Ishikawa (cell line): ENCODE results near the gene FAM219A.

Experiments used
- CEBPB ChIP-seq: IDR thresholded peaks from 2 replicates; pipeline ENCODE4 v1.6.1; 2012
- CREB1 ChIP-seq: IDR thresholded peaks from 2 replicates; pipeline ENCODE4 v1.6.1; 2012; ENCODE audit warnings: low read depth
- EGR1 ChIP-seq: IDR thresholded peaks from 2 replicates; pipeline ENCODE4 v1.6.1; 2012
- EP300 ChIP-seq: IDR thresholded peaks from 2 replicates; pipeline ENCODE4 v1.6.1; 2012; ENCODE audit warnings: borderline replicate concordance
- FOXM1 ChIP-seq: IDR thresholded peaks from 2 replicates; pipeline ENCODE4 v1.6.1; 2012; ENCODE audit warnings: low read depth, borderline replicate concordance
- NFIC ChIP-seq: IDR thresholded peaks from 2 replicates; pipeline ENCODE4 v1.6.1; 2012
- RAD21 ChIP-seq: IDR thresholded peaks from 2 replicates; pipeline ENCODE4 v1.6.1; 2012; ENCODE audit warnings: low read depth
- TAF1 ChIP-seq: IDR thresholded peaks from 2 replicates; pipeline ENCODE4 v1.6.1; 2012; ENCODE audit warnings: low read depth, mild to moderate bottlenecking
- TCF12 ChIP-seq: IDR thresholded peaks from 2 replicates; pipeline ENCODE4 v1.6.1; 2012; ENCODE audit warnings: low read depth
- TEAD4 ChIP-seq: IDR thresholded peaks from 2 replicates; pipeline ENCODE4 v1.6.1; 2012
- YY1 ChIP-seq: IDR thresholded peaks from 2 replicates; pipeline ENCODE4 v1.6.1; 2012; ENCODE audit warnings: low read depth
- ZBTB7A ChIP-seq: IDR thresholded peaks from 2 replicates; pipeline ENCODE4 v1.6.1; 2012; ENCODE audit warnings: low read depth
- TF ChIP-seq, protein P1 (sequence below): IDR thresholded peaks from 2 replicates; pipeline ENCODE4 v1.6.1; 2012
- TF ChIP-seq, protein P2 (sequence below): IDR thresholded peaks from 2 replicates; pipeline ENCODE4 v1.6.1; 2012
- TF ChIP-seq, protein P3 (sequence below): IDR thresholded peaks from 2 replicates; pipeline ENCODE4 v1.6.1; 2012; ENCODE audit warnings: low read depth, mild to moderate bottlenecking

Gene FAM219A

DNA sequence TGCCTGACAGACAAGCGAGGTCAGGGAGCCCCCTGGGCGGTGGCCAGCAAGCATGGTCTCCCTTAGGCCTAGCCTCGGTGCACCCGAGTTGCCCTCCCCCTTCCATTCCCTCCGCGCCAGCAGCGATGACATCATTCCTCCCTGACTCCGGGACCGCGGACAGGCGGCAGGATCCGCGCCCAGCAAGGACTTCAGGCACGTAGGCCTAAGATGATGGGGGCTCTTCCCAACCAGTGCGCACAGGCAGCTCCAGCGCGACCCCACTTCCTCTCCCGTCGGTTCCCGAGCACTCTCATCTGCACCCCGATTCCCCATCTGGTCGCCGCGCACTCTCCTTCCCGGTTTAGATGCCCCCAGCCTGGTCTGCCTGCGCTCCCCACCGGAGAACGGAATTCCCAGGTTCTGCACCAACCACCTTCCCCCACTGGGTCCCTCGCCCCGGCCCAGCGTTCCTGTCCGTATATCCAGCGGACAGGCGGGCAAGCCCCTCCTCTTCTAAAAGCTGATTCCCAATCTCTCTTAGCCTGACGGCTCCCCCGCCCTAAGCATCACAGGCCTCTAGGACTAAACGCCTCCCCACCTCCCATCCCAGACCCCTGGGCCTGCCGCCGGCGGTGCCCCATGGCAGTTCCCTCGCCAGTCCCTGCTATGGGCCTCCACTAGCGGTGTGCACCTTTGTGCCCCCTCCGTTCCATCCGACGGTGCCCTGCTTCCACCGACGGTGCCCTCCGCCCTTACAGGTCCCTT is 931 bp downstream of the FAM219A start:
- TF ChIP-seq FOXM1, result no peak
- TF ChIP-seq, protein P1, sequence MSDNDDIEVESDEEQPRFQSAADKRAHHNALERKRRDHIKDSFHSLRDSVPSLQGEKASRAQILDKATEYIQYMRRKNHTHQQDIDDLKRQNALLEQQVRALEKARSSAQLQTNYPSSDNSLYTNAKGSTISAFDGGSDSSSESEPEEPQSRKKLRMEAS, result no peak
- TF ChIP-seq, protein P2, sequence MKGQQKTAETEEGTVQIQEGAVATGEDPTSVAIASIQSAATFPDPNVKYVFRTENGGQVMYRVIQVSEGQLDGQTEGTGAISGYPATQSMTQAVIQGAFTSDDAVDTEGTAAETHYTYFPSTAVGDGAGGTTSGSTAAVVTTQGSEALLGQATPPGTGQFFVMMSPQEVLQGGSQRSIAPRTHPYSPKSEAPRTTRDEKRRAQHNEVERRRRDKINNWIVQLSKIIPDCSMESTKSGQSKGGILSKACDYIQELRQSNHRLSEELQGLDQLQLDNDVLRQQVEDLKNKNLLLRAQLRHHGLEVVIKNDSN, result no peak
- TF ChIP-seq ZBTB7A, result no peak
- no peak for TF ChIP-seq YY1
- no peak for TF ChIP-seq EGR1
- no peak for TF ChIP-seq TEAD4
- TF ChIP-seq RAD21, result no peak
- no peak for TF ChIP-seq TCF12
- no peak for TF ChIP-seq NFIC
- no peak for TF ChIP-seq EP300
- TF ChIP-seq CREB1, result no peak
- TF ChIP-seq TAF1, result no peak
- TF ChIP-seq, protein P3, sequence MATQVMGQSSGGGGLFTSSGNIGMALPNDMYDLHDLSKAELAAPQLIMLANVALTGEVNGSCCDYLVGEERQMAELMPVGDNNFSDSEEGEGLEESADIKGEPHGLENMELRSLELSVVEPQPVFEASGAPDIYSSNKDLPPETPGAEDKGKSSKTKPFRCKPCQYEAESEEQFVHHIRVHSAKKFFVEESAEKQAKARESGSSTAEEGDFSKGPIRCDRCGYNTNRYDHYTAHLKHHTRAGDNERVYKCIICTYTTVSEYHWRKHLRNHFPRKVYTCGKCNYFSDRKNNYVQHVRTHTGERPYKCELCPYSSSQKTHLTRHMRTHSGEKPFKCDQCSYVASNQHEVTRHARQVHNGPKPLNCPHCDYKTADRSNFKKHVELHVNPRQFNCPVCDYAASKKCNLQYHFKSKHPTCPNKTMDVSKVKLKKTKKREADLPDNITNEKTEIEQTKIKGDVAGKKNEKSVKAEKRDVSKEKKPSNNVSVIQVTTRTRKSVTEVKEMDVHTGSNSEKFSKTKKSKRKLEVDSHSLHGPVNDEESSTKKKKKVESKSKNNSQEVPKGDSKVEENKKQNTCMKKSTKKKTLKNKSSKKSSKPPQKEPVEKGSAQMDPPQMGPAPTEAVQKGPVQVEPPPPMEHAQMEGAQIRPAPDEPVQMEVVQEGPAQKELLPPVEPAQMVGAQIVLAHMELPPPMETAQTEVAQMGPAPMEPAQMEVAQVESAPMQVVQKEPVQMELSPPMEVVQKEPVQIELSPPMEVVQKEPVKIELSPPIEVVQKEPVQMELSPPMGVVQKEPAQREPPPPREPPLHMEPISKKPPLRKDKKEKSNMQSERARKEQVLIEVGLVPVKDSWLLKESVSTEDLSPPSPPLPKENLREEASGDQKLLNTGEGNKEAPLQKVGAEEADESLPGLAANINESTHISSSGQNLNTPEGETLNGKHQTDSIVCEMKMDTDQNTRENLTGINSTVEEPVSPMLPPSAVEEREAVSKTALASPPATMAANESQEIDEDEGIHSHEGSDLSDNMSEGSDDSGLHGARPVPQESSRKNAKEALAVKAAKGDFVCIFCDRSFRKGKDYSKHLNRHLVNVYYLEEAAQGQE, result no peak

DNA sequence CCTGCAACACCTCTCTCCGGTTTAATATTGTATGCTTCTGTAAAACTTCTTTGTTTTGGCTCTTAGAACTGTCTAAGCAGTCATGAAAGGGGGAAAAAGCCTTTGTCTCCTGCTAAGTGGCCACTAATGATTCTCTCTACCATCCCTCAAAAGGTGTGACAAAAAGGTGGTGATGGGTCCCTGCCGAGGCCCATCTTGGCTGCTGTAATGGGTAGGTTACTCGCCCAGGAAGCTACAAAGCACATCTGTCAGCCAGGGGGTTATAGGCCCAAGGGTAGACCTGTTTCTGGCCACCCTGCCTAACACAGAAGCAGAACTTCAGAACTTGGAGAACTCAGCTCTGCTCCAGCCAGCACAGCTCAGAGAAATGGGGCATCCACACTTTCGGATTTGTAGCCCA is 1.6 kb downstream of the FAM219A start:
- no peak for TF ChIP-seq ZBTB7A
- TF ChIP-seq CREB1, result no peak
- TF ChIP-seq, protein P2, result no peak
- no peak for TF ChIP-seq TEAD4
- no peak for TF ChIP-seq TAF1
- no peak for TF ChIP-seq NFIC
- TF ChIP-seq, protein P3, result no peak
- TF ChIP-seq CEBPB, result no peak
- no peak for TF ChIP-seq FOXM1
- no peak for TF ChIP-seq EP300
- no peak for TF ChIP-seq RAD21
- TF ChIP-seq TCF12, result no peak
- TF ChIP-seq YY1, result no peak

DNA sequence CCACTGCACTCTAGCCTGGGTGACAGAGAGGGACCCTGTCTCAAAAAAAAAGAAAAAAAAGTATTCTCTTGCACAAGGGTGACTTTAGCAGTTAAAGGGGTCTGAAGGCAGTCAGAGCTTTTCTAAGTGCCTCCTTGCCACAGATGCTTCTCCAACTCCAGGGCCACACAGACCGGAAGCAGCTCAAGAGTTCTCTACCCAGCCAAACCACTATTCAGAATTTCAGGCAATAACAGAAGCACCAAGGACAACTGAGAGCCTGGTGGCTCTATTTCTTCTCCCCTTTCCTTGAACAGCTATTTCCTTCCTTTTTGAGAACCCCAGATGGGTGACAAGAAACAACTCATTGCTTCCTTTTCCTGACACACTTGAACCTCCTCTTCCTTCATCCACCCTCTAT is 2.2 kb downstream of the FAM219A start:
- TF ChIP-seq TEAD4, result no peak
- no peak for TF ChIP-seq EGR1
- TF ChIP-seq, protein P1, result no peak
- TF ChIP-seq CEBPB, result no peak
- TF ChIP-seq, protein P2, result no peak
- no peak for TF ChIP-seq FOXM1
- TF ChIP-seq RAD21, result no peak
- no peak for TF ChIP-seq TAF1
- no peak for TF ChIP-seq CREB1
- TF ChIP-seq TCF12, result no peak
- TF ChIP-seq EP300, result no peak
- TF ChIP-seq YY1, result no peak

DNA sequence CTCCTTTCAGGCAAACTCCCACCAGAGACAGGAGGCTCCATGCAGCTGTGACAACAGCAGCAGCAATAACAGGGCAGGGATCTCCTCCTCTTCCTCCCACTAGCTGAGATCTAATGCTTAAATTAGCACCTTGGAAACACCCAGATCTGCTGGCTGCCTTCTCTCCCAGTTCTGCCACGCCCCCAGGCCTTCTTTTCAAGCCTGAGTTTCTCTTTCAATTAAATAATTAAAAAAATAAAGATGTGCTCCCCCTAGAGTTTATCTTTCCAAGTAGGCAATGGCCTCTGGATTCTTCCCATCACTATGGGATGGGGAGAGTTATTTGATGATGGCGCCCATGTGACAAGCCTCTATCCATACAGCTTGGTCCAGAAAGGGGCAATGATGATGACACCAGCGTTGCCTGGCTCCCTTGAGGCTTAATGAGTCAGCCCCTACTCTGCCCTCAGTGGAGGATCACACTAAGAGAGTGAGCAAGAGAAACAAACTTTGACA is 3.8 kb downstream of the FAM219A start:
- TF ChIP-seq EGR1, result no peak
- no peak for TF ChIP-seq CEBPB
- no peak for TF ChIP-seq TAF1

DNA sequence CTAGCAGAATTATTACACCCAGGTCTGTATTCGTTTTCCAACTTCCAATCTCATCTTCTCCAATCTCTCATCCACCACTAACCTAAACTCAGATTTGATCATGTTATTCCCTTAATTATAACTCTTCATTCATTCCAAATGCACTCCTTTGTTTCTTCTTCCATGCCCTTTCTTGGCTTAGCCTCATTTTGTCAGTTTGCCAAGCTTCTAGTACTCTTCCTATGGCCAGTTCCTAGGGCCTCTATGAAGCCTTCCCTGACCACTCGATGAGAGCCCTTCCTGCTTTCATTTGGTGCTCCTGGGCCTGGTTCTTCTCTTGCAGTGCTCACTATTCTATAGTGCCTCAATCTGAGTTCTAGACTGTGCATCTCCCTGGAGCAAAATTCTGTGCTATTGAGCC is 5.8 kb downstream of the FAM219A start:
- TF ChIP-seq YY1, result no peak
- TF ChIP-seq TEAD4, result no peak
- no peak for TF ChIP-seq CREB1
- TF ChIP-seq TAF1, result no peak
- TF ChIP-seq ZBTB7A, result no peak
- TF ChIP-seq EGR1, result no peak
- no peak for TF ChIP-seq FOXM1
- TF ChIP-seq NFIC, result no peak
- TF ChIP-seq, protein P1, result no peak
- TF ChIP-seq, protein P3, result no peak
- TF ChIP-seq EP300, result no peak
- no peak for TF ChIP-seq CEBPB
- no peak for TF ChIP-seq RAD21
- no peak for TF ChIP-seq TCF12
